ENCODE measurements around the gene NUMB.

The NUMB gene

DNA sequence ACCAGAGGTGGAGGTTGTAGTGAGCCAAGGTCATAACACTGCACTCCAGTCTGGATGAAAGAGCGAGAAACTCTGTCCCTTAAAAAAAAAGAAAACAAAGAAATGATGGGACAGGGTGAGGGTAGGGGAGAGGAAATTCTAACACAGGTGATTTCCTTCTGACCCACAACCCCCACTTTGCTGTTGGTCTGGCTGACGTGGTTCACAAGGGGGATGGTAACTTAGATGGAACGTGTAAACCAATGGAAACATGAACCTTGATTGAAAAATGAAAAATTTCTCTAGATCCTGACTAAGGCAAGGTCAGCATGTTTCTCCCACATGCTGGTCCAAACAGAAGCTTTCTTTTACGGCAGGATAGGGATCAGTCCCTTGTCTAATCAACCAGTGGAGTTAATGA lies 16.6 kb upstream of the NUMB start:
- H2AFZ ChIP-seq = peak overlapping the region; percentile 11
- H3K4me3 ChIP-seq (ENCODE audit: low read depth, low read length) = no peak overlapping the region
- H3K4me1 ChIP-seq = no peaks in the 10 kb centered on the region
- TF ChIP-seq, protein P1, sequence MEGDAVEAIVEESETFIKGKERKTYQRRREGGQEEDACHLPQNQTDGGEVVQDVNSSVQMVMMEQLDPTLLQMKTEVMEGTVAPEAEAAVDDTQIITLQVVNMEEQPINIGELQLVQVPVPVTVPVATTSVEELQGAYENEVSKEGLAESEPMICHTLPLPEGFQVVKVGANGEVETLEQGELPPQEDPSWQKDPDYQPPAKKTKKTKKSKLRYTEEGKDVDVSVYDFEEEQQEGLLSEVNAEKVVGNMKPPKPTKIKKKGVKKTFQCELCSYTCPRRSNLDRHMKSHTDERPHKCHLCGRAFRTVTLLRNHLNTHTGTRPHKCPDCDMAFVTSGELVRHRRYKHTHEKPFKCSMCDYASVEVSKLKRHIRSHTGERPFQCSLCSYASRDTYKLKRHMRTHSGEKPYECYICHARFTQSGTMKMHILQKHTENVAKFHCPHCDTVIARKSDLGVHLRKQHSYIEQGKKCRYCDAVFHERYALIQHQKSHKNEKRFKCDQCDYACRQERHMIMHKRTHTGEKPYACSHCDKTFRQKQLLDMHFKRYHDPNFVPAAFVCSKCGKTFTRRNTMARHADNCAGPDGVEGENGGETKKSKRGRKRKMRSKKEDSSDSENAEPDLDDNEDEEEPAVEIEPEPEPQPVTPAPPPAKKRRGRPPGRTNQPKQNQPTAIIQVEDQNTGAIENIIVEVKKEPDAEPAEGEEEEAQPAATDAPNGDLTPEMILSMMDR (IDR thresholded peaks at IDR 0.05) = no peak
- H3K27ac ChIP-seq = no peak overlapping the region
- H3K9ac ChIP-seq = no peak overlapping the region
- H3K36me3 ChIP-seq (ENCODE audit: control insufficient read depth, insufficient read depth, low read length) = no peaks in the 10 kb centered on the region
- H3K27me3 ChIP-seq (ENCODE audit: control insufficient read depth, insufficient read depth, low read length) = no peaks in the 10 kb centered on the region
- no peaks in the 10 kb centered on the region for H3K9me3 ChIP-seq (ENCODE audit: control insufficient read depth, low read length)
- H3K79me2 ChIP-seq = no peaks in the 10 kb centered on the region
- no peak overlapping the region for H3K4me2 ChIP-seq (ENCODE audit: low read length)

DNA sequence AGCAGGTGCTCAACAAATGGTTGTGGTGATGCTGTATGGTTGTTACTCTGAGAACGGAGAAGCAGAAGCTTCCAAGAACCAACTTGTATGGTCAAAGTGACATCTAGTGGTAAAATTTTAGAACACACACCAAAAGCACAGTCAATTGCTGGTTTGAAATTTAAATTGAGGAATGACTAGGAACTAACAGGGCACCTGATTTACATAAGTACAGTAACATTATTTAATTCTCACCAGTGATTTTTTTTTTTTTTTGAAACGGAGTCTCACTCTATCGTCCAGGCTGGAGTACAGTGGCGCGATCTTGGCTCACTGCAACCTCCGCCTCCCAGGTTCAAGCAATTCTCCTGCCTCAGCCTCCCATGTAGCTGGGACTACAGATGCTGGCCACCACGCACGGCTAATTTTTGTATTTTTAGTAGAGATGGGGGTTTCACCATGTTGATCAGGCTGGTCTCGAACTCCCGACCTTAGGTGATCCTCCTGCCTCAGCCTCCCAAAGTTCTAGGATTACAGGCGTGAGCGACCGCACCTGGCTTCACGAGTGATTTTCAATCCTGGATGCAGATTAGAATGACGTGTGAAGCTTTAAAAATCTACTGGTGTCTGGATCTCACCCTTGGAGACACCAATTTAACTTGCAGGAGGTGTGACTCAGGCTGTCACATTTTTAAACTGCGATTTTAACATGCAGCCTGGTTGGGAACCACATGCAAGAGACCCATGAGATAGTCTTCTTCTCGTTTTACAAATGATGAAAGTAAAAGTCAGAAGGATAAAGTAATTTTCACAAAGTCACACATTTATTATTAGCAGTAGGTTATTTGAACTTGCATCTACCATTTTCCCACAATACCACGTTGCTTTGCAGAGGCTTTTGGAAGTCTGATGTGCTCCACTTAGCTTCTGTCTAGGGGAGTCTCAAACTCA lies 14.1 kb upstream of the NUMB start:
- H3K27me3 ChIP-seq (ENCODE audit: control insufficient read depth, insufficient read depth, low read length) = no peaks in the 10 kb centered on the region
- no peak overlapping the region for H3K9ac ChIP-seq
- no peak overlapping the region for H3K27ac ChIP-seq
- H2AFZ ChIP-seq = no peak overlapping the region
- no peaks in the 10 kb centered on the region for H3K9me3 ChIP-seq (ENCODE audit: control insufficient read depth, low read length)
- H3K36me3 ChIP-seq (ENCODE audit: control insufficient read depth, insufficient read depth, low read length) = no peaks in the 10 kb centered on the region
- no peaks in the 10 kb centered on the region for H3K79me2 ChIP-seq
- no peak overlapping the region for H3K4me2 ChIP-seq (ENCODE audit: low read length)
- no peaks in the 10 kb centered on the region for H3K4me1 ChIP-seq
- TF ChIP-seq, protein P1 (IDR thresholded peaks at IDR 0.05) = peak; percentile 74
- no peak overlapping the region for H3K4me3 ChIP-seq (ENCODE audit: low read depth, low read length)

DNA sequence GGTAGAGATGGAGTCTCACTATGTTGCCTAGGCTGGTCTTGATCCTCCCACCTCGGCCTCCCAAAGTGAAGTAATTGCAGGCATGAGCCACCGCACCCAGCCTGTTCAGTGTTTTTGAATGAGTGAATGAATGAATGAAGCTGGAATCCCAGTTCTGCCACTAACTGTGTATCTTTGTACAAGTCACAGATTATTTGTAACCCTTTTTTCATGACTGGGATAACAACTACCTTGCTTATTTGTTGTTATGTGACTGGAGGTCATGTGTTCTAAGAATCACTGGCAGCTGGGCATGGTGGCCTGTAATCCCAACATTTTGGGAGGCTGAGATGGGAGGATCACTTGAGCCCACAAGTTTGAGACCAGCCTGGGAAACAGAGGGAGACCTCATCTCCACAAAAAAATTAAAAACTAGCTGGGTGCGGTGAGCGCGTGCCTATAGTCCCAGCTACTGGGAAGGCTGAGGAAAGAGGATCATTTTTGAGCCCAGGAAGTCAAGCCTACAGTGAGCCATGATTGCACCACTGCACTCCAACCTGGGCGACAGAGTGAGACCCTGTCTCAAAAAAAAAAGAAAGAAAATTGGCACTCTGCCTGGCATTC lies 13.3 kb upstream of the NUMB start:
- H3K79me2 ChIP-seq = no peaks in the 10 kb centered on the region
- H2AFZ ChIP-seq = no peak overlapping the region
- TF ChIP-seq, protein P1 (IDR thresholded peaks at IDR 0.05) = no peak
- H3K4me1 ChIP-seq = no peaks in the 10 kb centered on the region
- H3K9me3 ChIP-seq (ENCODE audit: control insufficient read depth, low read length) = no peaks in the 10 kb centered on the region
- no peak overlapping the region for H3K4me2 ChIP-seq (ENCODE audit: low read length)
- H3K36me3 ChIP-seq (ENCODE audit: control insufficient read depth, insufficient read depth, low read length) = no peaks in the 10 kb centered on the region
- no peak overlapping the region for H3K27ac ChIP-seq
- H3K9ac ChIP-seq = no peak overlapping the region
- H3K27me3 ChIP-seq (ENCODE audit: control insufficient read depth, insufficient read depth, low read length) = no peaks in the 10 kb centered on the region
- no peak overlapping the region for H3K4me3 ChIP-seq (ENCODE audit: low read depth, low read length)

DNA sequence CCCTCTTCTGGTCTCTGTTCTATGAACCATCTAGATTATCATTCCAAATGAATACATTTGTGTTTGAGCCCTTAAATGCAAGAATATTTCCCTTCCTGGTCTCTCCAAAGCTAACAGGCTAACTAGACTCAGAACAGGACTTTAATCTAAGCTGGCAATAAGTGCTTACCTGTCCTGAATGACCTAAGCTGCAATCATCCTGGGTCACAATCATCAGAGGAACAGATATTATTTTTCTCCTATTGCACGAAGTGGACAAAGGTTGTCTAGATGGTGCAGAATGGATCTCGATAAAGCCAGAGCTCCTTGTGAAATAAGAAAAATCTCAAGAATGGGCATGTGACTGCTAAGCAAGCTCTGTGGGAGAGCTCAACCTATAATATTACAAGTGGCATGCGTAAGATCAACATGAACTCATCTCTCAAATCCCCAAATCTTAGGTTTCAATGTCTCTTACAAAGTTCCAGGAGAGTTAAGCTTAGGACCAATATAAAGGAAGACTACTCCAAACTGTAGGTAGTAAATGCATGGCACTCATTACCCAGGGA lies 10.6 kb upstream of the NUMB start:
- Histone ChIP-seq H3K27me3 (ENCODE audit: control insufficient read depth, insufficient read depth, low read length) (no peaks in the 10 kb centered on the region), H3K4me2 (ENCODE audit: low read length) (no peak overlapping the region), H3K79me2 (no peaks in the 10 kb centered on the region), H3K4me1 (no peaks in the 10 kb centered on the region), H3K9me3 (ENCODE audit: control insufficient read depth, low read length) (no peaks in the 10 kb centered on the region), H3K36me3 (ENCODE audit: control insufficient read depth, insufficient read depth, low read length) (no peaks in the 10 kb centered on the region), H2AFZ (no peak overlapping the region), H3K4me3 (ENCODE audit: low read depth, low read length) (no peak overlapping the region), H3K27ac (no peak overlapping the region), H3K9ac (no peak overlapping the region)
- TF ChIP-seq, protein P1 (IDR thresholded peaks at IDR 0.05) = no peak

Measured in parathyroid adenoma (tissue), 2 donors.